HK-2 (cell line): ENCODE results near the gene PACRG.

Source experiments
- DNase-seq: peaks from one replicate; pipeline ENCODE4 v3.0.0-alpha.2; 2018; ENCODE audit not compliant: unreplicated experiment

PACRG gene

DNA sequence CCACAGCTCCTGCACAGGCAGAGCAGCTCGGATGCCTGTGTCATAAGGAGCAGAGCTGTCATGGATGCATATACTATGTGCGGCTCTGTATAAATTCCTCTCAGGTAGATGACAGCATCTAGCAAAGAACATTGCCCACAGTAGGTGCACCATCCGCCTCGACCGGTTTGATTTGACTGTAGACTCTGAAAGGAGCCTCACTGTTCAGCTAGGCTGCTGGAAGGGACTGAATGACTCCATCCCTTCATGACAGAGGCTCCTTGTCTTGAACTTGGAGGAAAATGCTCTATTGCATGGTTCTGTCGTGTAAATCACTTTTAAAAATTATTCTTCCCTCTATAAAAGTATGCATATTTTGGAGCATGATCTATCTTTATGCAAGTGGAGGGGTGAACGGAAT lies 557.9 kb downstream of the PACRG start:
- DNase-seq: no peak

DNA sequence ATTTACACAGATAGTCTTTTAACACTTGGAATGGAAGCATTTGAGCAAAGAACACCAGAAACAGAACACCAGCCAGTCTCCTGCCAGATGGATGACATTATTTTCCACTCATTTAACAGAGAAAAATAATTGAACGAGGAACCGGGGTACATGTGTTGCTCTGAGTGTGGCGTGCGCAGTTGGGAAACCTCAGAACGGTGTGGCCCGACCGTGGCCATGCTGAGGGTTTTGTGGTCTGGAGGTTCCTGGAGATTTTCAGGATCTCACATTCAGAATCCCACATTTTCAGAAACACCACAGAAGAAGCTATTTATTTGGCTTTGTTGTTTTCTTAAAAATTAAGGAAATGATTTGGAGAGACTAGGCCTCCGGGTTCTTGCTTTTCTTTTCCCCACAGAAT lies 559.9 kb downstream of the PACRG start:
- no peak for DNase-seq

DNA sequence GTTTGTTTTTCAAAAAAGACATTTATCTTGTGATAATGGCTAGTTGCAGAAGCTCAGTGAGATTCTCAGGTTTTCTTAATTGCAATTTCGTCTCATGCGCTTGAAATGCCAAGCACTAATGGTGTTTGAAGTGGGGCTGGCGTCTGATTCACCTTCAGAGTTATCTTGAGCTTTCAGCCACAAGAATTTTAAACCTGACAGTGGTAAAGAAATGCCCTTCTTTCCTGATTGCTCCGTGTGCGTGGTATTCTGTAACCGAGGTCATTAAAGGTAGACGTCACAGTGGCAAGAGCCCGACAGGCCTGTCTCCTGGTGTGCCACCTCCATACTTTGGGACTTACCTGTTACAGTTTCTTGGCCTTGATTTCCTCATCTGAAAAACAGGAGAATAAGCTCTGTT lies 560.3 kb downstream of the PACRG start:
- peak; percentile 54 for DNase-seq

DNA sequence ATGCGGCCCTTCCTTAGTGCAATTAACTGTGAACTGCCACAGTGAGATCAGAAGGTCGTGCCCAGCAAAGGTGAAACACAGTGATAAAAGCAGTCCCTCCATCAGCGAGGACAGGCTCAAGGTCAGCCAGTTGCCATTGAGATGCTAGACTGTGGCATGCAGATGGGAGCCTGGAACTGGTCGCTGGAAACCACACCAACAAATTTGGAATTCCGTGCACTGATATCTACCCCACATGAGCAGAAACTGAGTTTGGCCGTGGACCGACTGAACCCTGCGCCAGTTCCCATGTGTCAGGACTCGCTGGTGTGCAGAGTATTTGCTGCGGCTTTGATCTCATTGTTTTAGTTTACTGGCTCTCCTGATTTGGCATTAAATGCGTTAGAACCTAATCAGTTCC lies 561.1 kb downstream of the PACRG start:
- no peak for DNase-seq

DNA sequence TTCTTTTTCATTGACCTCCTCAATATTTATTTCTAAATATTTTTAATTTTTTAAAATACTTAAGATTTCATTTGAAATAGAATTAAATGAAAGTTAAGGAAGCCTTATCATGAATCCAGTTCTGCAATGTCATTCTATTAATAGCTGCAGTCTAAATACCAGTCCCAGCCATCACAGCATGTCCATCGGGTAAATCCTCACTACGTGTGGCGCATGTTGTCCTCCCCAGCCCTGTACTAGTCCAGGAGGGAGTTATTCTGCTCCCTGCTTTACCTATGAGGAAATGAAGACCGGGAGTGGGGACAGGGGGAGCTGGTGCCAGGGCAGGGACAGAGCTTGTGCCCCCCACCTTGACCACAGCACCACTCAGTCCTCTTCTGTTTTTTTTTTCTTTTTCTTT lies 561.7 kb downstream of the PACRG start:
- no peak for DNase-seq

DNA sequence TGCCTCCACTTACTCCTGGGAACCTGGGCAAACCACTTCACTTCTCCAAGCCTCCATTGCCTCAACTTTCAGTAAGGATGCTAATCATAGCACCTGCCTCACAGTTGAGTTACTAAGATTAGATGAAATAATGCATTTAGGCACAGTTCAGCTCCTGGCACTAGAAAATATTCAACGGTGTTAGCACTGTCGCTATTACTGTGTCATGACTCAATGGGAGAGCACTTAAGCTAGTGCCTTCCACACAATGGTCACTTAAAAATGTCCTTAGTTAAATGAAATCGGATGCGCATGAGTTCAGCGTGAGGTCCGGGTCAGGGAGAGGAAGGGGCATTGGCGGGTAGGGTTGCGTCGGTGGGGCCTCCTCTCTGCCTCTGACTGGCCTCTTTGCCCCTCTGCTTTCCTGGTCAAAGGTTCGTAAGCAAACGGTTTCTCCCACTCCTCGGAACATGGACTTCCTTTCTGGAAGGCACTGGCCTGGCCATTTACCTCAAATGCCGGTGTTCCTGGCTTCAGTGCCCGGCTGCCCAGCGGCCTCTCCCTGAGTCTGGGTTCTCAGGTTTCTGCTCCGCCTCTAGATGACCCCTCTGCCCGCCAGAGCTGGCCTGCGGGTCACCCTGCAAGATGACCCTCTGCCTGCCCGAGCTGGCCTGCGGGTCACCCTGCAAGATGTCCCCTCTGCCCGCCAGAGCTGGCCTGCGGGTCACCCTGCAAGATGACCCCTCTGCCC lies 562.9 kb downstream of the PACRG start:
- no peak for DNase-seq

DNA sequence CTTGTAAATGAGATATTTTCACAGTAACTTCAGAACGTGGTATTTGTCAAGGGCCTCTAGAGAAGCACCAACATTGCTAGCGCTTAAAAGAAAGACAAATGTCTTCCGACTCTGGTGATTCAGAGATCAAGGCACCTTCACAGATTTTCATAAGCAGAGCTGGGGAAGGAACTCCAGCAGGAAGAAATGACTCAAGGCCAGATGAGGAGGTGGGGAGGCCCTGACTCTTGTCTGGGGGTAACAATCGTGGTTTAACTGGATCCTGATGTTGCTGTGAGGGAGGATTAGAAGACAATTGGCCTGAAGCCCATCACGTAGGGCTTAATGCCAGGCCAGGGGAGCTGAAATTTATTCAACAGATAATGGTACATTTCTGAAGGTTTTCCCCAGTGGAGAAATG lies 563.8 kb downstream of the PACRG start:
- no peak for DNase-seq

DNA sequence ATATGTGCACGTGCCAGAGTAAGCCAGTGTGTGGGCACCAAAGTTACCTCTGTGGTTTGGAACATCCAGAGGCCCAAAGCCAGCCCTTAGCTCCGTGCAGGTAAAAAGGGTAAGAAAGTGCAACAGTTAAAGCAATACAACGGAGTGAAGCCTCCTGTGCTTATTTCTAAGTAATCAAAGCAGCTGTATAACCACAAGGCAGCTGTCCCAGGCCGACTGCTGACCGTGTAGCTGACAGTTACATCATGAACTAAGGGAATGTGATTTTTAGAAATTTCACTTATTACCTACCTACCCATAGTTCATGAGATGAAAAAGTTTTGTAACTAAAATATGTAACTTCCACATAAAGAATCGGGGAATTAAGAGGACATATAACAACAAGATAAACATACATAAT lies 565.5 kb downstream of the PACRG start:
- no peak for DNase-seq

DNA sequence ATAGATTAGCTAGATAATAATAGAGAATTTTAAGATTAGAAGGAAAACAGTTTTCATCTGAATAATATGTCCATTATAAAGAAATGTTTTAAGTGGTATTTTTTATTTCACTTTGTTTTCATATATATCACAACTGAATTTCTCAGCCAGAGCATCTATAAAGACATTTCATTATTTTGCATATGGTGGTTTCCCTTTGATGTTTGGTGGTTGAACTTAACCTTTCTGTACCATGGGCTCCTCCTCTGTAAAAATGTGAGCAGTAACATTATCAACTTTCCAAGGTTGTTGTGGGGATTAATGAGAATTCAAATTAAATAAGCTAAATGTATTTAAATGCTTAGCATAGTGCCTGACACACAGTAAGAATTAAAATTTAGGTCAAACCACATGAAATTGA lies 567.0 kb downstream of the PACRG start:
- DNase-seq: no peak

DNA sequence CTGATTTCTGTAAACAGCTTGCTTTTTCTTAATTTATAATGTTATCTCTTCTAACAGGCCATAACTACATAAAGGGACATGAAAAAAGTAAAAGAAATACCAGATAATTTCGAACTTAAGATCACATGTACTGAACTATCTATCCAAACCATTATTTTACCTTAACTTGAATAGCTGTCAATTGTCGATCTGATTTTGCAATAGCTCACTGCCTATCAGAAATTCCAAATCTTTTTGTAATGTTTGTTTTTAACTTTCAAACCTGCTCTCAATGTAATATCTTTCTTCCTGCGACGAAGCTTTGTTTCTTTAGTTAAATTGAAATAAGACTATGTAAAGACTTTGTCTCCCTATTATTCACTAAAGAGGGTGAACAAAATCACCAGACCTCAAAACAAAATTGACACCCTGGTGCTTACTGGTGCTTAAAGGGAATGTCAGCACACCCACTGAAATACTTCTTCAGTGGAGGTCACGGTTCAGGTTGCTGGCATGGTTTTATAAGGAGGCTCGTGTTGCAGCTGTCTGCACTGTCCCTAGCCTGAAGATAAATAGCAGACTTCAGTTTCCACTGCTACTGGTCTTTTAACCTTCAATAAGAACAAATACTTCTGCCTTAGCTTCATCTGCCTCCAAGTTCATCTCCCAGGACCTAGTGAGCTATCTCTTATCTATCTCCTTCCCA lies 569.2 kb downstream of the PACRG start:
- no peak for DNase-seq

DNA sequence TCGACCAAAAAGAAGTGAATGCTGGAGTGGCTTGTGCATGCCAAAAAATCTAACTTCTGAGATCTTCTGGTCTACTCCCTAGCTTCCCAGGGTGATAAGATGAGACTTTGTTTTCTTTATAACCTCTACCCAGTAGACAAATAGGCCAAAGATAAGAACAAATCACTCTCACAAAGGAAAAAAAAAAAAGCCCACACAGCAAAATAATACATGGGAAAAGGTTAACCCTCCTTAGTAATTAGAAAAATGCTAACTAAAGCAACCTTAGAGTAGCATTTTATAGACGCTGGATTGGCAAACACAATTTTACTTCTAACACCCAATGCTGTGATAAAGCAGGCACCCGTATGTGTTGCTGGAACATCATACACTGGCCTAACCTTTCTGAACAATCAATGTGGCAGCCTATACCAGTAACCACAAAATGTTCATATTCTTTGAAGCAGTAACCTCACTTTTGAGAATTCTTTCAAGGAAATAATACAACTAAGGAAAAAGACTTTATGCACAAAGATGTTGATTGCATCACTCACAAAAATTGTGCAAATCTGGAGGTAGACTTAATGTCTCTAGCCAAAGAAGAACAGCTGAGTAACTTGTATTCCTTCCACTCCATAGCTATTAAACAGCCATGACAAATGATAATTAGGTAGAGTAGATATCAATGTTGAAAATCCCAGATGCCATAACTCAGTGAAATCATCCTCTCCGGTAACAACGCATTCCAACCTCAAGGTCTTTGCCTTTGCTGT lies 570.5 kb downstream of the PACRG start:
- no peak for DNase-seq

DNA sequence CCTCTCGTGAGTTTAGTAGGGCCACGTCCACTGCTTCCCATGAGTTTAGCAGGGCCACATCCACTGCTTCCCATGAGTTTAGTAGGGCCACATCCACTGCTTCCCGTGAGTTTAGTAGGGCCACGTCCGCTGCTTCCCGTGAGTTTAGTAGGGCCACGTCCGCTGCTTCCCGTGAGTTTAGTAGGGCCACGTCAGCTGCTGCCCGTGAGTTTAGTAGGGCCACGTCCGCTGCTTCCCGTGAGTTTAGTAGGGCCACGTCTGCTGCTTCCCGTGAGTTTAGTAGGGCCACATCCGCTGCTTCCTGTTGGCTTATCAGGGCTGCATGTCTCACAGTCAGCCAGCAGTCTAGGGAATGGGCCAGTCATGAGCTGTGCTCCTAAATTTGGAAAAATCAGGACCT lies 573.1 kb downstream of the PACRG start:
- DNase-seq: no peak

DNA sequence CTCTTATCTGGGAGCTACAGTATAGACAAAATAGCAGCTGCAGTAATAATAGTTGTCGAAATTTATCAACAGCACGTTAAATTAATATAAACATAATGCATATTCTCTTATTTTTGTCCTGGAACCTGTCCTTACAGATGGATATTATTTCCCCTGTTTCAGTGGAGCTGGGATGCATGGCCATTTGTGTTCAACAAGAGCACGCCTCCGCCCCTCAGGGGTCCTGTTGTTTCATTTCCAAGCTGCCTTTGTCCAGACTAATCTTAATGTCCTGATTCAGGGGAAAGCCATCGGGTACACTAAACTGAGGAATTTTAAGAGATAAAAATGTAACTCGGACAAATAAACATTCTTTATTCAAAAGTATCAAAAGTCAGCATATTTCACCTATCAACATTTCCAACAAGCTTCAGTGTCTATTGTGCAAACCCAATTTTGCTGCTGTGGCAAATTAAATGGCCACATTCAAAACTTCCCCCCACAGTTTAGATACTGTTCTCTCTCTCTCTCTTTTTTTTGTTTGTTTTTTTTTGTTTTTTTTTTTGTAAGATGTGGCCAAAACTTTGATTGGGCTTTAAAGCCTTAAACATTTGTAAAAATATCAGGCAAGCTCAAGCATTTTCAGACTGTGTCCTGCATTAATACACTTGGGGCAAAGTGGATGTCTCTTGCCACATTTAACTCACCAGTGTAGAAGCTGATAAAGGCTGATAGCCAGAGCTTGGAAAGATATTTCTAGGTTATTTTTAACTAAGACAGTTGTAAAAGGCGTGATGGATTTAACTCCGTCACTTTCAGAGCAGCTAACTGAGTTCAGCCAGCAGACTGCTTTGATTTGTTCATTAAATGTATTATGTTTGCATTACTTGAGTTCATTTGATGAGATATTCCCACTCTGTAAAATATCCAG lies 574.2 kb downstream of the PACRG start:
- no peak for DNase-seq

DNA sequence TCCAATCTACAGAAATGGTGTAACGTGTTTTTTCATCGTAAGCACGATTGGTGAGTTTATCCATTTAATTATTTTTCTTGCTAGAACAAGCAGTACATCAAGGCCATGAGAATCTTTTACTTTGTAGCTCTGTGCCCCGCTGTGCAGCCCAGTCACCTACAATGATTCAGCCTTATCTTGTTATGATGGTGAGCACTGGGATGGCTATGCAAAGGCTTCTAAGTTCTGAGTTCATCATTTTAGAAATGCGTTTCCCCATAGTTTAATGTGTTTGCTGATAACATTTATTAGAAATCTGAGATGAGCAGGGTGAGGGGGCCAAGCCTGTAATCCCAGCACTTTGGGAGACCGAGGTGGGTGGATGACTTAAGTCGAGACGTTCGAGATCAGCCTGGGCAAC lies 575.0 kb downstream of the PACRG start:
- DNase-seq: no peak

DNA sequence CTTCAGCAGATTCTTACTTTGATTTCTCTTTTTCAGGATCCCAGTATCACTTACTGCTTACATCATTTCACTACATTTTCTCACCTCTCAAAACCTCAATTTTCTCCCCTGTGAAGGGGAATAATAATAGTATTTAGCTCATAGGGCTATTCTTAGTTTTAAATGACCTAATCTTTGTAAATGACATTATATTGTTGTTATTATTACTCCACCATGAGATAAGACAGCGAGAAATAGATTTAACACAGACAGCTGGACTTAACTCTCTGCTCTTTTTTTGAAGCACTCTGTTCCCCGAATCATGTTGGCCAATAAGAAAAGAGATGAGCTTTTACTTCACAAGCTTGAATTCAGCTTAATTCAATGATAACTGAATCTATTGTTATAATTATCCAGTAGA lies 578.2 kb downstream of the PACRG start:
- no peak for DNase-seq

DNA sequence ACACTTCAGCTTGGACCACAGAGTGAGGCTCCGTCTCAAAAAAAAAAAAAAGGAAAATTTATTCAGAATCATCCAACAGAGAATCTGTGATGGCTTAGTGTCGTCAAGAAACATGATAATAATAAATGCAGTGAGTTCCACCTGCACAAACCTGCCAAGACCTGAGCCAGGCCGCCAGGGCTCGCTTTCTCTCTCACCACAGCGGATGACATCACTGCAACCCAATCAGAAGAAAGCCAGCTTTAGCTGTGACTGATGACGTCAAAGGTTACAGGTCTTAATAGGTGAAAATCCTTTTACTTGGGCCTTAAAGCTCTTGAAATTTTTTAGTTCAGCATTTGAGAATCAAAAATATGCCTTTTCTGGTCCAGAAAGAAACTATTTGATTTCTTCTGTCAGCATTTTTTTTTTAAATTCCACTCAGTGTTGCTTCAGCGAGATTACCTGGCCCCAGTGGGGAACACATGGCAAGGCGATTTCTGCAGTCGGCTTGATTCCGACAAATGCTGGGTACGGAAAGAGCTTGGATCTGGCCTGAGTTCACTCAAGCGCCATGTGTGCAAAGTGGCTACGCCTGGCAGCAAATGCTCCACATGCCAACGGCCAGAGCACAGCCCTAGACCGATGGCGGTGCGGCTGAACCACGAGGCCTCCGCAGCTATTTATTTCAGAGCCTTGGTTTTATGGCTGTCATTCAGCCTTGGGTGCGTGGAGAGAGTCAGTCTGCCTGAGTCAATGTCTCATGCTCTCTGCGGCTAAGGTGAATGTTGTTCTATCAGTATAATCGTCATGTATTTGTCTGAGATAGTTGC lies 581.1 kb downstream of the PACRG start:
- no peak for DNase-seq

DNA sequence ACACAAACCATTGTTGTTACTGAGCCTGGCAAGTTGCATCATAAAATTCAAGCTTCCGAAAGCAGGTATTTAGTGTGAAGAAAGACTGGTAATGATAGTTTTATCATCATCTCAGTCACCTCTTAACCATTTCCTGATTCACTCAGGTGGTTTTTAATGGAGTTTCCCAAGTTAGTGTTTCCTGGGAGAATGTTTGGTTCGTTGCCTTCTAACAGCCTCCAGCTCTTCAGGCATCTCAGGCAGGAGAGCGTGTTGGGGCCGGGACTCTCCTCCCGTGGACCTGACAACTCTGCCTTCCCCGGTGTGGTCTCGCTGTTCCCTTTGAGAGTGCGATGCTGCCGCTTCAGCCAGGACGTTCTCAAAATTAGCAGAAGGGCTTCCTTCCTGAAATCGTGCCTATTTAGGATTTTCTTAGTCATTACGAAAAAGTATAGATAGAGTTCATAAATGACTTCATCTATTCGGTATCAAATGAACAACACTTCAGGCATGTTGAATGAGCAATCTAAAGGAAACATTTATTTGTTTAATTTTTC lies 581.8 kb downstream of the PACRG start:
- peak; percentile 58 for DNase-seq

DNA sequence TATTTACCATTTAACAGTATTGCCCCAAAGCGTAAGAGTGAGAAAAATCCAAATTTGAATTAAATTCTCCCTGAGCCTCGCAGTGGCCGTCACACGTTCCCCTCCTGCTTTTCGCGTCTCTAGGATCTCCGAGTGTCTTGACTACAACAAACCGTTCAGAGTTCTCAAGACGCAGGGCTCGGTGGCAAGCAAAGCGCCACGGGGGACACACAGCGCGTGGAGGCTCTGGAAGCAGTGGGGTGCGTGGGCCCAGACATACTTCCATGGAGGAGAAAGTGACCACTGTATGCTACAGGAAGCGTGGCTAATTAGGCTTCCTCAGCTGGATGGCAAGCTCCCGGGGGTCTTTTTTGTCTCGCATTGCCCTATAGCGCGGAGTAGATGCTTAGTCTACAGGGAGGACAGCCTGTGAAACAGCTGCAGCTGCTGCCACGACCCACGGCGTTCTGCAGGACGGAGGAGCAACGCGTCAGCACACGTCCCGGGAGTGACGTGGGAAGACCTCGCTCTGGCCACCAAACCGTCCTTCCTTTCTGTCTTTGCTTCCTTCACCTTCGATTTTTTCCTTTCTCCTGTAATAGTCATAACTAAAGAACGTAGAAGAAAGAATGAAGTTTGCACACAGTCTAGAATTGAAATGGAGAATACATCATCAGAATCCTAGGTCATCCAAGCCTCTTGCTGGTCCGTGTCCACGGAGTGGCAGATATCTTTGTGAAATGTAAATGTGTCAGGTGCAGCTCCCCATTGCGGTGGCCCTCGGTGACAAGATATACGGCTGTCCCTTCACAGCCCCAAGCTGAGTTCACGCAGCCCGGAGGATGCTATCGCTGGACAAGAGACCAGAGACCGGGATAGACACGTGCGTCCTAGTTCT lies 582.6 kb downstream of the PACRG start:
- no peak for DNase-seq

DNA sequence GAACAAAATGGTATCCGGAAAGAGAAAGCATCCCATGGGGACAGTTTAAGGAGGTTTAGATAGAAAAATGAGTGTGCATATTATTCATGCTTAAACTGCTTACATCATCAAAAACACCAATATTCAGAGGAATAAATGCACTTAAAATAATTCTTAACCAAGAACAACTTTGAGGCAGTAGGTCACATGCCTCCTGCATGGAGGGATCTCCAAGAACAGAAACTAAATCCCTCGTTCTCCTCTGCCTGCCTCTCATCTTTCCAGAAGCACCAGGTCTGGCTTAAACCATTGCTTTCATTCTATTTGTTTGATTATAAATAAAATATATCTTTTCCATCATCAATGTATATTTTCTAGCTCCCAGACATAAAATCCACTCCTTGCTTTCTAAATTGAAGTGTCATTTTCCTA lies 583.2 kb downstream of the PACRG start:
- no peak for DNase-seq

DNA sequence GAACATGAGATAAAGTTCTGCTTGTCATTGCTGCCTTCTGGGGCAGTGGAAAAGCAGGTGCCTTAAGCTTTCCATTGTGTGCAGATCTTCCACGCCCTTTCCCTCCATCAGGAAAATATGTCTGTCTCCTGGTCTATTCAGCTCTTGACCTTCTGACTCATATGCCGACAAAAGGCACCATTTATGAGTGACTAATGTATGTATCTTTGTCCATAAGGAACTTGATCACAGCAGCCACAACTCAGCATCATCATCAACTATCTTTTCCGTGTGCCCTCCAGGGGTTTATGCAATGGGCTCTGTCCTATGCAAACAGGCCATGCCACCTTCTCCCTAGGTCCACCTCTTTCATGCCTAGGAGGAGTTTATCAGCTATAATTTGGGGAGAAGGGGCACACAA lies 584.1 kb downstream of the PACRG start:
- no peak for DNase-seq
